Posterior vena cava (tissue), 2 donors: Measurements from ENCODE around the gene SELENON. TPM values are rescaled to one million over a fixed set of nuclear protein-coding genes. Genes with fewer than 3 reads are reported as not detected.

Experiments used
- DNase-seq: peaks from one replicate; pipeline ENCODE4 v3.0.0-alpha.2; 2020; ENCODE audit warnings: low spot score
- intact Hi-C, 2 donors: fragments of 100-400 bp; cut with DNase I; formaldehyde crosslinking; loops; one replicate each; pipeline versions ENCODE4 v1.14.1 to v1.14.2; 2022 to 2023
- total RNA-seq, 2 donors: library from RNA; stranded (reverse); fragmentation: NEBNext Ultra II Directional; extraction: Animal tissue kit (Norgen Biotek cat#: 25700); gene quantifications; one replicate each; pipeline ENCODE4 v1.2.1, GENCODE V29; 2021
- donor health status: DM: yes; HTN: yes; CAD: no.
- donor health status: DM: yes; HTN: yes; CAD: no.

The SELENON gene
- total RNA-seq, 2 donors from 2014 or later, result 85.7 to 88.0 TPM

- DNase-seq, result no peak
- intact Hi-C loops, result no loop called here
Measured at GRCh38 chr1:25786887-25787759, 12.9 kb upstream of the SELENON start.

GRCh38 chr1:25787760-25788166 is 12.2 kb upstream of the SELENON start:
- DNase-seq, result no peak
- intact Hi-C loops, result no loop called here

GRCh38 chr1:25790472-25790871 is 9.5 kb upstream of the SELENON start:
- DNase-seq, result no peak
- intact Hi-C loops, result loop anchor here in 1 of 2 donors (10.0 kb wide), 1 partner anchor 96 kb away; no protein-coding TSS in a partner anchor

- no peak for DNase-seq
- intact Hi-C loops, result loop anchor here in 1 of 2 donors (10.0 kb wide), 1 partner anchor 97 kb away; no protein-coding TSS in a partner anchor
Measured at GRCh38 chr1:25792115-25792514, 7.9 kb upstream of the SELENON start.

- intact Hi-C loops, result loop anchor here in 1 of 2 donors (10.0 kb wide), 1 partner anchor 99 kb away; no protein-coding TSS in a partner anchor
- DNase-seq, result no peak
Measured at GRCh38 chr1:25793585-25794170, 6.3 kb upstream of the SELENON start.

- no peak for DNase-seq
- intact Hi-C loops, result loop anchor here in 1 of 2 donors (10.0 kb wide), 1 partner anchor 100 kb away; no protein-coding TSS in a partner anchor
Measured at GRCh38 chr1:25794325-25794724, 5.7 kb upstream of the SELENON start.

GRCh38 chr1:25795211-25795610 is 4.8 kb upstream of the SELENON start:
- intact Hi-C loops, result loop anchor here in 1 of 2 donors (5.0 to 10.0 kb wide), 2 partner anchors 53 to 100 kb away; no protein-coding TSS in a partner anchor
- no peak for DNase-seq

- intact Hi-C loops, result loop anchor here (2.0 to 10.0 kb wide), 4 partner anchors 54 to 187 kb away; partner anchors contain the start of gene MAN1C1 (in 1 of the 2)
- no peak for DNase-seq
Measured at GRCh38 chr1:25795946-25796810, 3.8 kb upstream of the SELENON start.

- DNase-seq, result peak; percentile 96
- intact Hi-C loops, result loop anchor here (1.0 to 10.0 kb wide), 5 partner anchors 19 to 188 kb away; partner anchors contain the start of gene MAN1C1 (in 1 of the 2)
Measured at GRCh38 chr1:25796811-25797458, 3.1 kb upstream of the SELENON start.

GRCh38 chr1:25797939-25798338 is 2.1 kb upstream of the SELENON start:
- DNase-seq, result no peak
- intact Hi-C loops, result loop anchor here (1.0 to 10.0 kb wide), 6 partner anchors 18 to 189 kb away; partner anchors contain the start of gene MAN1C1 (in 1 of the 2)

GRCh38 chr1:25798666-25799351 is 1.2 kb upstream of the SELENON start:
- intact Hi-C loops, result loop anchor here (2.0 to 10.0 kb wide), 3 partner anchors 57 to 188 kb away; no protein-coding TSS in a partner anchor
- no peak for DNase-seq

GRCh38 chr1:25799352-25799934 is 550 bp upstream of the SELENON start:
- no peak for DNase-seq
- intact Hi-C loops, result loop anchor here (2.0 to 10.0 kb wide), 3 partner anchors 57 to 189 kb away; no protein-coding TSS in a partner anchor

GRCh38 chr1:25800703-25801377 is 847 bp downstream of the SELENON start:
- no peak for DNase-seq
- intact Hi-C loops, result no loop called here

- intact Hi-C loops, result no loop called here
- DNase-seq, result no peak
Measured at GRCh38 chr1:25802915-25803314, 2.9 kb downstream of the SELENON start.

GRCh38 chr1:25803368-25803767 is 3.4 kb downstream of the SELENON start:
- no peak for DNase-seq
- intact Hi-C loops, result no loop called here

- intact Hi-C loops, result no loop called here
Measured at GRCh38 chr1:25804244-25804963, 4.4 kb downstream of the SELENON start.

More at GRCh38 chr1:25804244-25804963, 4.4 kb downstream of the SELENON start:
- no peak for DNase-seq
